ENCODE measurements around the gene LASP1NB.
A peak's percentile ranks its signal among the peaks of the same experiment; 100 is the strongest.
"Not testable (repeated sequence)": the region's sequence is repeated elsewhere in the genome, so short reads cannot be mapped to it uniquely, and the experiment has no call there.

Gene LASP1NB

DNA sequence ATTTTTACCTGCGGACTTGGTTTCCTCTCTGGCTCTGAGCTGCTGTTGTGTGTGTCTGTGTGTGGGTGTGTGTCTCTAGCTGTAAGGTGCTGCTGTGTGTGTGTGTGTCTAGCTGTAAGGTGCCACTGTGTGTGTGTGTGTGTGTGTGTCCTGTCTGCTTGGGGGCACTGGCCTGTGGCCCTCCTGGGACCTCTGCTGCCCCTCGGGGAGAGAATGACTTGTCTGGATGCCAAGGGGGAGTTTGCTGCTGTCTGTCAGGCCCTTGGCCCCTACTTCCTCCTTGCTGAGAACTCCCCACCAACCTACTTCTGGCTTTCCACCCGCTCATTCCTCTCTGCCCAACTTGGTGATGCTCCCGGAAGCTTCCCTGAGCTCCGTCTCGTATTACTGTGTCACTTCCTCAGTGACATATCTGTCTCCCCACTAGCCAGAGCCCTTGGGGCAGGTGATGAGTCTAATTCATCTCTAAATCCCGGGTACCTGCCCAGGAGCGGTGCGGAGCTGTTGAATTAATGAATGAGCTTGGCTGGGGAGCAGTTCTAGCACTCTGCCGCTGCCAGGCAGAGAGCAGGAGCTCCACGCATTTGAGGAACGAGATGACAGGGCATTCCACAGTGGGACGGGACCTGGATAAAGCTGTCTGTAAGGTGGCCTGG lies 3.5 kb upstream of the LASP1NB start:
- no peak overlapping the region for H3K4me3 ChIP-seq (replicated peaks; ENCODE audit: insufficient read depth, low read length)
- DNase-seq (ENCODE audit: low read depth in 1 of 2, low spot score in 1 of 2) = peak in 1 of 2 experiments; percentile 64
- no peak overlapping the region; the same call in 1 of the 2 replicates for H3K27ac ChIP-seq (replicated peaks)
- peak; percentile 52; the same call in 1 of the 2 replicates for TF ChIP-seq SPI1 (IDR thresholded peaks at IDR 0.05; ENCODE audit: borderline replicate concordance, low read depth)
- TF ChIP-seq, protein P1, sequence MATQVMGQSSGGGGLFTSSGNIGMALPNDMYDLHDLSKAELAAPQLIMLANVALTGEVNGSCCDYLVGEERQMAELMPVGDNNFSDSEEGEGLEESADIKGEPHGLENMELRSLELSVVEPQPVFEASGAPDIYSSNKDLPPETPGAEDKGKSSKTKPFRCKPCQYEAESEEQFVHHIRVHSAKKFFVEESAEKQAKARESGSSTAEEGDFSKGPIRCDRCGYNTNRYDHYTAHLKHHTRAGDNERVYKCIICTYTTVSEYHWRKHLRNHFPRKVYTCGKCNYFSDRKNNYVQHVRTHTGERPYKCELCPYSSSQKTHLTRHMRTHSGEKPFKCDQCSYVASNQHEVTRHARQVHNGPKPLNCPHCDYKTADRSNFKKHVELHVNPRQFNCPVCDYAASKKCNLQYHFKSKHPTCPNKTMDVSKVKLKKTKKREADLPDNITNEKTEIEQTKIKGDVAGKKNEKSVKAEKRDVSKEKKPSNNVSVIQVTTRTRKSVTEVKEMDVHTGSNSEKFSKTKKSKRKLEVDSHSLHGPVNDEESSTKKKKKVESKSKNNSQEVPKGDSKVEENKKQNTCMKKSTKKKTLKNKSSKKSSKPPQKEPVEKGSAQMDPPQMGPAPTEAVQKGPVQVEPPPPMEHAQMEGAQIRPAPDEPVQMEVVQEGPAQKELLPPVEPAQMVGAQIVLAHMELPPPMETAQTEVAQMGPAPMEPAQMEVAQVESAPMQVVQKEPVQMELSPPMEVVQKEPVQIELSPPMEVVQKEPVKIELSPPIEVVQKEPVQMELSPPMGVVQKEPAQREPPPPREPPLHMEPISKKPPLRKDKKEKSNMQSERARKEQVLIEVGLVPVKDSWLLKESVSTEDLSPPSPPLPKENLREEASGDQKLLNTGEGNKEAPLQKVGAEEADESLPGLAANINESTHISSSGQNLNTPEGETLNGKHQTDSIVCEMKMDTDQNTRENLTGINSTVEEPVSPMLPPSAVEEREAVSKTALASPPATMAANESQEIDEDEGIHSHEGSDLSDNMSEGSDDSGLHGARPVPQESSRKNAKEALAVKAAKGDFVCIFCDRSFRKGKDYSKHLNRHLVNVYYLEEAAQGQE (IDR thresholded peaks at IDR 0.05; ENCODE audit: insufficient replicate concordance, low read depth) = no peak
- H3K27me3 ChIP-seq (ENCODE audit: insufficient read depth, poor library complexity, severe bottlenecking) = no peaks in the 10 kb centered on the region

DNA sequence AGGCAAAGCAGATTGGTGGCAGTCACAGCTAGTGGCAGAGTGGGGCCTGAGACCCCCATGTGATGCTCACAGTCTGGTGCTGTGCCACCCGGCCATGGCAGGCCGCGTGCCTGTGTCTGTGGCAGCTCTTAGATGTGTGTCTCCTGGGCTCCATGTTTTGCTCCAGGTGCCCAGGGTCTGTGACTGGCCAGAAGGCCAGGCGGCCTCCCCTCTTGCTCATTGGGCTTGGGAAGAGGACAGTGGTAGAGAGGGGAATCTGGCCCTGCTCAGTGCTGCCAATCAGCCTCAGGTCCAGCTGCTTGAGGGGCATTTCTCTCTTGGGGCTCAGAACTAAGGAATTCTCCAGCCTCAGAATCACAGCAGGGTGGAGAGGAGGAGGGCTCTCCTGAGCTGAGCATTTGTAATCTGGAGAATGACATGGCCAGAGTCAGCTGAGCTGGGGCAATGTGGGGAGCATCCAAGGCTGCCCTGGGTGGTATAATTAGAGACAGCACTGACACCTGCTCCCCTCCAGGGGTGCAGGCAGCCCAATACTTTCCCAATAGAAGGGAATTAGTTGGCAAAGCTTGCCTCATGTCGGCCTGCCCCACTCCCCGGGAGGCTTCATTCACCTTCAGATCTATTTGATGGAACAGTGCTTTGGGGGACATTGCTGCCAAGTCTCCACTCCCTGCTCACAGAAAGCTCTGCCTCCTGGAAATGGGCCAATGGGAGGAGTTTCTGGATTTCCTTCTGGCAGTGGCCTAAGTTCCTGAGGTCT lies 2.7 kb upstream of the LASP1NB start:
- TF ChIP-seq GABPA (IDR thresholded peaks at IDR 0.05; ENCODE audit: low read depth) (no peak), POLR2AphosphoS5 (IDR thresholded peaks at IDR 0.05; ENCODE audit: low read depth) (no peak), SPI1 (IDR thresholded peaks at IDR 0.05; ENCODE audit: borderline replicate concordance, low read depth) (no peak)
- TF ChIP-seq, protein P1 (IDR thresholded peaks at IDR 0.05; ENCODE audit: insufficient replicate concordance, low read depth) = no peak
- TF ChIP-seq, protein P2, sequence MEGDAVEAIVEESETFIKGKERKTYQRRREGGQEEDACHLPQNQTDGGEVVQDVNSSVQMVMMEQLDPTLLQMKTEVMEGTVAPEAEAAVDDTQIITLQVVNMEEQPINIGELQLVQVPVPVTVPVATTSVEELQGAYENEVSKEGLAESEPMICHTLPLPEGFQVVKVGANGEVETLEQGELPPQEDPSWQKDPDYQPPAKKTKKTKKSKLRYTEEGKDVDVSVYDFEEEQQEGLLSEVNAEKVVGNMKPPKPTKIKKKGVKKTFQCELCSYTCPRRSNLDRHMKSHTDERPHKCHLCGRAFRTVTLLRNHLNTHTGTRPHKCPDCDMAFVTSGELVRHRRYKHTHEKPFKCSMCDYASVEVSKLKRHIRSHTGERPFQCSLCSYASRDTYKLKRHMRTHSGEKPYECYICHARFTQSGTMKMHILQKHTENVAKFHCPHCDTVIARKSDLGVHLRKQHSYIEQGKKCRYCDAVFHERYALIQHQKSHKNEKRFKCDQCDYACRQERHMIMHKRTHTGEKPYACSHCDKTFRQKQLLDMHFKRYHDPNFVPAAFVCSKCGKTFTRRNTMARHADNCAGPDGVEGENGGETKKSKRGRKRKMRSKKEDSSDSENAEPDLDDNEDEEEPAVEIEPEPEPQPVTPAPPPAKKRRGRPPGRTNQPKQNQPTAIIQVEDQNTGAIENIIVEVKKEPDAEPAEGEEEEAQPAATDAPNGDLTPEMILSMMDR (IDR thresholded peaks at IDR 0.05; ENCODE audit: insufficient read depth, low read length) = no peak
- no peak for DNase-seq (ENCODE audit: low read depth in 1 of 2, low spot score in 1 of 2)
- no peak overlapping the region for H3K4me3 ChIP-seq (replicated peaks; ENCODE audit: insufficient read depth, low read length)
- no peaks in the 10 kb centered on the region for H3K27me3 ChIP-seq (ENCODE audit: insufficient read depth, poor library complexity, severe bottlenecking)
- no peak overlapping the region for H3K27ac ChIP-seq (replicated peaks)

DNA sequence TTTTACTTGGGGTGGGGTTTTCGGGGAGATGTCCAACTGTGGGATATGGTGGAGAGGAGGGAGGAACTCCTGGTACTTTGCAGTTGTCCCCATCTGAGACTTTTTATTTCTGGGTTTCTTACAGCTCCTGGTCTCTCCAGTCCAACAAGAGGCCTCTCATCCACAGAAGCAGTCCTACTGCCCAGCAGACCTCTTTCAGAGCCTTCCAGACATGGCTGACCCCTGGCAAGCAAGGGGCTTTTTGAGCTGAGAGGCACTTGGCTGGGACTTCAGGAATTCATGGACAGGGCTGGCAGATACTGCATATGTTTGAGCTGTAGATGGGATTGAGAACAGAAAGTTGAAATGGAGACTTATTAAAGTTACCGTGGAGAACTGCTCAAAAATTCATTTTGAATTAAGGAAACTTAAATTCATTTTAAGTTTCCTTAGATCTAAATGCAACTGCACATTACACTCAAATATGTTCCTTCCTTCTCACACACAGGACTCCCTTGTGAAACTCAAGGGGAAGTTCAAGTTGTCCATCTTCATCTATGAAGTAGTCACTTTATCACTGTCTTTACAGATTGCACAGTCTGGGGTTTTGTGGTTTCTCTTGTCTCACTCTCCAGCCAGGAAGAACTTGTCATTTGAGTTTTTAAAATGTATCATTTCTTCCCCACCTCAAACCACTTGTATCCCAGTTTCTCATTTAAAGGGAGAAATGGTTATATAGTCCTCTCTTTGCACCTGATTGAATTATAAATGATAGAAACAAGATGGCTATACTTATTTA lies 1.1 kb downstream of the LASP1NB start:
- peak overlapping the region; percentile 43 for H3K27ac ChIP-seq (replicated peaks)
- H3K27me3 ChIP-seq (ENCODE audit: insufficient read depth, poor library complexity, severe bottlenecking) = no peaks in the 10 kb centered on the region
- TF ChIP-seq POLR2AphosphoS5 (IDR thresholded peaks at IDR 0.05; ENCODE audit: low read depth) (peak; percentile 43; the same call in 1 of the 2 replicates), GABPA (IDR thresholded peaks at IDR 0.05; ENCODE audit: low read depth) (no peak), SPI1 (IDR thresholded peaks at IDR 0.05; ENCODE audit: borderline replicate concordance, low read depth) (peak; percentile 21; the same call in 1 of the 2 replicates)
- TF ChIP-seq, protein P1 (IDR thresholded peaks at IDR 0.05; ENCODE audit: insufficient replicate concordance, low read depth) = no peak
- TF ChIP-seq, protein P2 (IDR thresholded peaks at IDR 0.05; ENCODE audit: insufficient read depth, low read length) = no peak
- no peak overlapping the region for H3K4me3 ChIP-seq (replicated peaks; ENCODE audit: insufficient read depth, low read length)
- DNase-seq (ENCODE audit: low read depth in 1 of 2, low spot score in 1 of 2) = peak; percentile 39 to 90

DNA sequence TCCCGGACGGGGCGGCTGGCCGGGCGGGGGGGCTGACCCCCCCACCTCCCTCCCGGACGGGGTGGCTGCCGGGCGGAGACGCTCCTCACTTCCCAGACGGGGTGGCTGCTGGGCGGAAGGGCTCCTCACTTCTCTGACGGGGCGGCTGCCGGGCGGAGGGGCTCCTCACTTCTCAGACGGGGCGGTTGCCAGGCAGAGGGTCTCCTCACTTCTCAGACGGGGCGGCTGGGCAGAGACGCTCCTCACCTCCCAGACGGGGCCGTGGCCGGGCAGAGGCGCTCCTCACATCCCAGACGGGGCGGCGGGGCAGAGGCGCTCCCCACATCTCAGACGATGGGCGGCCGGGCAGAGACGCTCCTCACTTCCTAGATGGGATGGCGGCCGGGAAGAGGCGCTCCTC lies 5.4 kb downstream of the LASP1NB start:
- not testable (repeated sequence) for H3K27me3 ChIP-seq (ENCODE audit: insufficient read depth, poor library complexity, severe bottlenecking); DNase-seq (ENCODE audit: low read depth in 1 of 2, low spot score in 1 of 2); H3K4me3 ChIP-seq (replicated peaks; ENCODE audit: insufficient read depth, low read length); H3K27ac ChIP-seq (replicated peaks)

DNA sequence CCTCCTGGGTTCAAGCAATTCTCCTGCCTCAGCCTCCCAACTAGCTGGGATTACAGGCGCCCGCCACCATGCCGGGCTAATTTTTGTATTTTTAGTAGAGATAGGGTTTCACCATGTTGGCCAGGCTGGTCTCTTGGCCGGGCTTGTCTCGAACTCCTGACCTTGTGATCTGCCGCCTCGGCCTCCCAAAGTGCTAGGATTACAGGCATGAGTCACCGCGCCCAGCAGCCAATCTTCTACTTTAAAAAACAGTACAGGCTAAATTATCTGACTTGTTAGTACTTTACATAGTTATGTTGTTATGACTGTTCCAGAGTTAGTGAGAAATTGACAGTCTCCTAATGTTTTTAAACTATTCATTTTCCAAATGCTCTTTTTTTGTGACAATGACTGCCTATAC lies 8.5 kb downstream of the LASP1NB start:
- H3K27ac ChIP-seq (replicated peaks); H3K27me3 ChIP-seq (ENCODE audit: insufficient read depth, poor library complexity, severe bottlenecking); DNase-seq (ENCODE audit: low read depth in 1 of 2, low spot score in 1 of 2); H3K4me3 ChIP-seq (replicated peaks; ENCODE audit: insufficient read depth, low read length): not testable (repeated sequence)

All from HL-60 (cell line).